Measurements from ENCODE around the gene CYP21A2.
"Not testable (repeated sequence)": the region's sequence is repeated elsewhere in the genome, so short reads cannot be mapped to it uniquely, and the experiment has no call there.

- not testable (repeated sequence) for TF ChIP-seq CTCF (IDR thresholded peaks at IDR 0.05); EZH2 (IDR thresholded peaks at IDR 0.05; ENCODE audit: borderline replicate concordance, insufficient read depth, low read depth, low read length, poor library complexity, severe bottlenecking)
Observed at GRCh38 chr6:32067521-32067920, 29.3 kb downstream of the CYP21A2 start.

Measured in B cell (primary cell).